Stimulated activated CD4-positive, alpha-beta T cell treated with anti-CD3 and anti-CD28 coated beads, Interleukin-1b, Interleukin-23, amount 100 ng/mL, for 4 hours (primary cell): Measurements from ENCODE around the gene MIGA1.
A peak's percentile ranks its signal among the peaks of the same experiment; 100 is the strongest.
"Not testable (repeated sequence)": the region's sequence is repeated elsewhere in the genome, so short reads cannot be mapped to it uniquely, and the experiment has no call there.

Source experiments
- DNase-seq, 2 donors: peaks; one replicate each; pipeline ENCODE4 v3.0.0-alpha.2; 2020; ENCODE audit warnings: low read depth in 2 of 2

The MIGA1 gene, protein sequence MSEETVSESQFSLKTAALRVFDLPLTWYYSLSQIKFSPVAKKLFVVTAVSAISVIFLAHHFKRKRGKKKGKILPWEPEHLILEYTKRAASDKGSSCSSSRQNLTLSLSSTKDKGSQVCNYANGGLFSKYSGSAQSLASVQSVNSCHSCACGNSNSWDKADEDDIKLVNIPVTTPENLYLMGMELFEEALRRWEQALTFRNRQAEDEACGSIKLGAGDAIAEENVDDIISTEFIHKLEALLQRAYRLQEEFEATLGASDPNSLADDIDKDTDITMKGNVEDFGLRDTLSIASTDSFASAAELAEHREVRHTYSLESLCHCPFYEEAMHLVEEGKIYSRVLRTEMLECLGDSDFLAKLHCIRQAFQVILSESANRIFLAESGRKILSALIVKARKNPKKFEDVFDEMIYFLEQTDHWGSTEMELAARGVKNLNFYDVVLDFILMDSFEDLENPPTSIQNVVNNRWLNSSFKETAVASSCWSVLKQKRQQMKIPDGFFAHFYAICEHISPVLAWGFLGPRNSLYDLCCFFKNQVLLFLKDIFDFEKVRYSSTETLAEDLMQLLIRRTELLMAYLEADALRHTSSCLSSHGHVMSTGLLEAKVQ

DNA sequence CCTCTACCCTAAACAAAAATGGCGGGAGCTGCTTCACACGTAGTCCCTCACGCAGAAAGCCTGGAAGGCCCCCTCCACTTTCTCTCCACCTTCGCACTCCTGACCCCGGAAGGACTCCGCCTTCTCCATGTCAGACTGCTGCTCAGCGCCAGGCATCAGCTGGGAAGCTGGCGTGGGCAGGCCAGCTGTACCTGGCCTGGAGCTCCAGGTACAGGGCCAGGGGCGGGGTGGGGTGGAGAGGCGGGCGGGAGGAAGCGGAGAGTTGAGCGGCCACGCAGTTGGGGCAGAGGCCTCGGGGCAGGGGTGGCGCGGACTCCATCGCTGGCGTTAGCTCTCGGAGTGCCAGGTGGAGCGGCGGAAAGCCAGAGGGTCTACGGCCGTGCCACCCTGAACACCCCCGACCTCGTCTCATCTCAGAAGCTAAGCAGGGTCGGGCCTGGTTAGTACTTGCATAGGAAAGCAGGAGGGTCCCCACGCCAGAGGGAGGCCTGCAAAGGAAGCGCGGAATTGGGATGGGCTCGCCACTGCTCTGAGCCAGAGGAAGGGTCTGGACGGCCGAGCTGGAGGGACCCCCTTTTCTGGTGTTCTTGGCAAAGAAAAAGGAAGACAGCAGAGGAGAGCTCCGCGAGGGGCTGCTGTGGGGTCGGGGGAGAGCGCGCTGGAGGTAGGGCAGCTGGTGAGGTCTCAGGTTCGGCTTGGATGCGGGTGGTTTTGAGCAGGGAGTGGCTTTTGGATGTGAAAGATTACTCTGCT lies at the start of gene MIGA1:
Gene MIGA1 (plus strand): TSS at position 121 of the 753 bp plus-strand sequence. CDS start 3,604 bp downstream, outside the sequence.
- DNase-seq, result peak; percentile 64 to 86

DNA sequence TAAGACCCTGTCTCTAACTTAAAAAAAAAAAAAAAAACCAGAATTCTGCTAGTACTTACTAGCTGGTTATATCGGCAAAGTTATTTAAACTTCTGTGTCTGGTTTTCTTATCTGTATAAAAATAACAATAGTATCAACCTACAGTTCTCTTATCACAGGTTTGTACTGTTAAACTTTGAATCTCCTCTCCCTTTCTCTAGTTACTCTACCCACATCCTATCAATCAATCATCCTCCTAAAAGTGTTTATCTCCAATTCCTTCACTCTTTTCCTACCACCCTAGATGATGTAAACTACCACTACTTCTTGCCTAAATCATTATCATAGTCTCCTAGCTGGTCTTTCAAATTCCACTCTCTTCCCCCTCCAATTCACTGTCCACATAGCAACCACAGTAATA lies 47.4 kb upstream of the MIGA1 start:
- no peak for DNase-seq

DNA sequence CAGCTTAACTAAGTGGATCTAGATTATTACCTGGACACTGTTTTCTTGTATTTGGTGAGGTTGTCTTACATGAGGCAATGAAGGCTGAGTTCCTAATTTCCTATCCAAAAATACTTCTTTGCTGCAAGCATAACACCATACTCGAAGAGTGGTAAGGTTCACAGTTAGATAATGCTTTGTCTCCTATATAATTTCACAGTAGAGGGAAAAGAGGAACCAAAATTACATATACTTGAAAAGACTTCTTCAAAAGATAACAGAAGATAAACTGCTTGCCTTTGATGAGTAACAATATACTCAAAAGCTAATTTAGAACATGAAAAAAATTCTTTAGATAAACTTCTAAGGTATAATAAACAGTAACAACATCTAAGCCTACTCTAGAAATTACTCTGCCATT lies 40.2 kb upstream of the MIGA1 start:
- no peak for DNase-seq

DNA sequence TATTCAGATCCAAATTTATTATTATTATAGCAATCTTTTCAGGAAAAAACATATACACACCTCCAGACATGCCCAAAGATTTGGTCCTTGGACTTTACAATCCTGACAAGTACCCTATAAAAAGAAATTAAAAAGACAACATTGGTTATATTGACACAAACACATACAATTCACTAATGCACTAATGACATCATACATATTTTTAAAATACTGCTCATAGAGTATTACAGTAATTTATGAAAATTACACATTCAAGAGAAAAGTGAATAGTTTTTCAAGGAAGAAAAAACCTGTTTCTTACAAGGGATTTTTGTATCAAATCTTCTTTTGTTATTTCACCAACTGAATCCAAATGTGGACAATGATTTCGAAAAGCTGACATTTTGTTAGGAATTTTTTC lies 38.1 kb upstream of the MIGA1 start:
- DNase-seq, result no peak

DNA sequence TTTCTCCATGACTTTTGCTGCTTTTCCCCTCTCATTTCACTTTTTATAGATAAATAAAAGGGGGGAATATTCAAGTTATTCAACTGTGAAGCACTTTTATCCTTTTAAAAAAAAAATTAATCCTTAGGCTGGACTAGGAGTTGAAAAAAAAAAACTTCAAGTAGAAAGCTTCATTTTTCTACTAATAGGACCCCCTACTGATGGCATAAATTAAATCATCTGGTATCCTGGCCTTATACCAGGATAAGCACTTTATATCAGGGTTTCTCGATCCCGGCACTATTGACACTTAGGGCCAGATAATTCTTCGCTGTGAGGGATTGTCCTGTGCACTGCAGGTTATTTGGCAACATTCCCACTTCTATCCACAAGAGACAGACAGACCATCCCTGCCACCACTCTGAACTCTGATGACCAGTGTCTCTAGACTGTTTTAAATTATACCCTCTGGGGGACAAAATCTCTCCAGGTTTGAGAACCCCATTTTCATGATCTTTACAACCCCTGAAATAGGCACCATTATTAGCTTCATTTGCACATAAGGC lies 37.4 kb upstream of the MIGA1 start:
- DNase-seq, result no peak

DNA sequence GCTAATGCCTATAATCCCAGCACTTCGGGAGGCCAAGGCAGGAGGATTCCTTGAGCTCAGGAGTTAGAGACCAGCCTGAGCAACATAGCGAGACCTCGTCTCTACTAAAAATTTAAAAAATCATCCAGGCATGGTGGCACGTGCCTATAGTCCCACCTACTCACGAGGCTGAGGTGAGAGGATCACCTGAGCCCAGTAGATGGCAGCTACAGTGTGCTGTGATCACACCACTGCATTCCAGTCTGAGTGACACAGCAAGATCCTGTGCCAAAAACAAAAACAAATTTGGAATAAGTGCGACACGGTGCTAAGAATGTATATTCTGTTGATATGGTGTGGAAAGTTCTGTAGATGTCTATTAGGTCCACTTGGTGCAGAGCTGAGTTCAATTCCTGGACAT lies 34.9 kb upstream of the MIGA1 start:
- no peak for DNase-seq

DNA sequence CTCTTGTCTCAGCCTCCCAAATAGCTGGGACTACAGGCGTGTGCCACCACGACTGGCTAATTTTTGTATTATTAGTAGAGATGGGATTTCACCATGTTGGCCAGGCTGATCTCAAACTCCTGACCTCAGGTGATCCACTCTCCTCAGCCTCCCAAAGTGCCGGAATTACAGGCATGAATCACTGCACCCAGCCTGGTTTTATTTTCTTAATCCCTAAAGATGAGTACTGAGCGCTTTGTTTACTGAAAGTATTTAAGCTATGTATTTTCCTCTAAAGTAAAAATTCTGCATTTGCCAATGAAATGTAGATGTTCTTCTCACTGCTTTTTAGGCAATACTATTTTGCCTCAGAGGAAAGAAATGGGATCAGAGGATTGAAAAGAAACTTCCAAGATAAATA lies 30.0 kb upstream of the MIGA1 start:
- DNase-seq, result not testable (repeated sequence)

DNA sequence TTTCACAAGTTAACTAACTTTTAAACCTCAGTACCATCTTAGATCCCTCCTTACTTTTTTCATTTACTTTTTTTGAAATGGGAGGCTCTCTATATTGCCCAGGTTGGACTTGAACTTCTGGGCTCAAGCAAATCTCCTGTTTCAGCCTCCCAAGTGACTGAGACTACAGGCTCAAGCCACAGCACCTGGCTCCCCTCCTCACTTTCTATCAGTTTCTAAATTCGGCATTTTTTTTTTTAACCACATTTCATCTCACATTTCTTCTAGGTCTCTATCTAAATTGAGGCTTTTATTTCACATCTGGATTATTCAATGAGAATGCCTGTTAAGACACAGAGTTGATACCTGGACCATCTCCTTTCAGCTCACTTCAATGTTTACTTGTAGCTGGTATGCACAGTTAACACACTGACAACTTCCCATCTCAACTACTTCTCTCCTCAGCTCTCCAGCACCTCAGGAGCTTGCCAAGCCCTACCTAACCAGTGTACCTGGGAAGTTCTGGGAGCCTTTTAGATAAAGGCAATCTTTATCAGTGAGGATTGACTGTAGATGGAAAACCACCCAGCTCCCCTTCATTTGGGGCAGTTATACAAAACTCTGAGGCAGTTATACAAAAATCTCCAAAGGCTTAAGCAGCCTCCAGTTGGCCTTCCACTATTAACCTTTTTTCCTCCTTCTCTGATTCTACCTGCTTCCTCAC lies 23.2 kb upstream of the MIGA1 start:
- DNase-seq, result no peak

DNA sequence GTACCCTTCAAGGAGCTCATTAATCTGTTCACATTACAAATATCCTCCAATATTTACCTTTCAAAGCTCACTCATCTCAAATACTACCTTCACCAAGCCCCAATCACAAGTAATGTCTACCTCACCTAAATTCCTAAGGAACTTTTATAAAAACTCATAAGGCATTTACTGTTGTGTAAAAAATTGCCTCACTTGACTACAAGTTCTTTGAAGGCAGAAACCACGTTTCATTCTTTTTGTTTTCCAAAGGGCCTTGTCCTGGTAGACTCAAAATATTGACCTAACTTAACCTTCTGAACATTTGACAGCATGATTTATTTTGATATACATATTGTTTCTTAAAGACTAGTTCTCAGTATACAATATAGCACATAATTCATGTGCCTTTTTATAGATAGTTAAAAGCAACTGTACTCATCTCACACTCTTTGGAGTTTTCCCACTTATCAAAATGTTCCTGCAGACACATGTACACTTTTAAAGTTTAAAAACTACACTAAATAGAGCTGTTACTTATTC lies 22.3 kb upstream of the MIGA1 start:
- no peak for DNase-seq

DNA sequence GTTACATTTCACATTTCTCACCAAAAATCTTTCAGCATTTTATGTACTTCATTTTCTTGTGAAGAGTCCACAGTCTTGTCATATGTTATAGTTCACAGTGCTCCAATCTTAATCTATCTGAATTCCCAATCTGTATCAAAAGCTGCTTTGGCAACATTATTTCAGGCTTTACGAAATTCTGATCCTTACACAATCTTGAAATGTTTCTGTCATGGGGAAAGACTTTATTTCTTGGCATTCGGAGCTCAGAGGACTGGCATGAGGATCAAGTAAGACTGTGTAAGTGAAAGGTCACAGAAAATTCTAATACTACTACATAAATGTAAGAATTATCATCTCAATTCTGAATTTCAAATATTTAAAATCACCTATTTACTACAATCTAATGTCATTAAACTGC lies 21.8 kb upstream of the MIGA1 start:
- DNase-seq, result no peak

DNA sequence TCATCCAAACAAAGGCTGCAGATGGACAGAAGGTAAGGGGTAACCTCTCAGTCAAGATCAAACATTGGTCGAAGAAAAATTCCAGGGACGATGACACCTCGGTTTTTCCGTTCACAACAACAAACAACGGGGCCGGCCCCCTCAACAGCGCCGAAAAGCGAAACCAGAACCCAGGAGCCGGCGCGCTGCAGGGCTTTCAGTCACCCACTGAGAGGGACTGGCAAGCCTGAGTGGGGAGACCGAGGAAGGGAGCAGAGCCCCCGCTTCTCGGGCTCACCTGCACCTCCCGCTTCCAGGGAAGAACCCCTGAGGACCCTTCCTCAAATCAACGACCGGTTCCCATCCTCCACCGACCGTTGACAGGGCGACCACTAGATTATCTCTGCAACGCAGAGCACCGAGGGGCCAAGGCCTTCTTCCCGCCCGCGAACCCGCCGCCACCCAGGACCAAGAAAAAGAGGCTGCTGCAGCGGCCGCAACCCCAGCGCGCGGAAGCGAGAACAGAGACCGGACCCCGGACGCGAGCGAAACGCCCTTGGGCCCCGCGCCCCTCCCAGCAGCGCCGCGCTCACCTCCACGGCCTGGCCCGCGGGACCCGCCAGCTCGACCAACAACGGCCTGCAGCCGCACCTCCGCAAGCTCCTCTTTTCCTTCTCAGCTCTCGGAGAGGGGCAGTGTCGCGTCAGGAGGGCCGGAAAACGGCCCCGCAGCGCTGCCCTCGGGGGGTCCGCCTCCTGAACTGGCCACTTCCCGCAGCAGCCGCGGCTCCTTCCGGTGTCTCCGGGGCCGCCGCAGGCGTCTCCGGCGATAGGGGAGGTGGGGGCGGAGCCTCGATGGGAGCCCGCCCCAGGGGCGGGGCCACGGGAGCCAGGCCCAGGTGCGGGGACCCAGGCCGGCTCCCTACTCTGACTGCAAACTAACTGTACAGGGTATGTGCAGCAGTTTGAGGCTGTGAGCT lies 20.1 kb upstream of the MIGA1 start, which contains the start of gene USP33:
Gene USP33 (minus strand): TSS at position 782 of the 958 bp plus-strand sequence. CDS start 18,155 bp downstream, outside the sequence.
- DNase-seq, result peak; percentile 88 to 91

DNA sequence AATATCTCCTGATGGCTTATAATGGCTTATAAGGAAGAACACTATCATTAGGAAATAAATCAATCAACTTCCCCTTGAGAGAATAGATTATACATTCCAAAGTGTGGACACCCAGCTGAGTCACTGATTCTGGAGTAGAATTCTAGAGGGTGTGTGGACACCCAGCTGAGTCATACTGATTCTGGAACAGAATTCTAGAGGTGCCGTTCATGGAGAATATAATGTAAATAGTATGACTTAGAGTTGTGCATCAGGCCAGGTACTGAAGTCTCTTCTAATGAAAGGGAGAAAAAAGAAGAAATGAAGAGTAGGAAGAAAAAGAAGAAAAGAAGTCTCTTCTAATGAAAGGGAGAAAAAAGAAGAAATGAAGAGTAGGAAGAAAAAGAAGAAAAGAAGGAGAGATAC lies 17.4 kb upstream of the MIGA1 start:
- DNase-seq, result no peak

DNA sequence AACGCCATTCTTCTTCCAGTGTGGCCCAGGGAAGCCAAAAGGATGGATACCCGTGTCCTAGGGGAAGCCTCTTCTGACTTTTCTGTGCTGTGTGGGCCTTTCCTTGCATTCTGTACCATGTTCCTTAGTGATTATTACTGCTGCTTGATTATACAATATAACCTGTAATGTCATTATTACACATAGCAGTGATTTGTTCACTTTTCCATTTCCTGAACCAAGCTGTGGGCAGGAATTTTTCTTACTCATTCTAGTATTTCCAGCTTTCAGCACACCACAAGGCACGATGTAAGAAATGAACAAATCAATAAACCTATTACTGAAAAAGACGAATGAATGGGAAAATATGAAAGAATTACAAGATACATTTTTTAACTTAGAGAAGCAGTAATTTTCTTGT lies 11.4 kb upstream of the MIGA1 start:
- no peak for DNase-seq

DNA sequence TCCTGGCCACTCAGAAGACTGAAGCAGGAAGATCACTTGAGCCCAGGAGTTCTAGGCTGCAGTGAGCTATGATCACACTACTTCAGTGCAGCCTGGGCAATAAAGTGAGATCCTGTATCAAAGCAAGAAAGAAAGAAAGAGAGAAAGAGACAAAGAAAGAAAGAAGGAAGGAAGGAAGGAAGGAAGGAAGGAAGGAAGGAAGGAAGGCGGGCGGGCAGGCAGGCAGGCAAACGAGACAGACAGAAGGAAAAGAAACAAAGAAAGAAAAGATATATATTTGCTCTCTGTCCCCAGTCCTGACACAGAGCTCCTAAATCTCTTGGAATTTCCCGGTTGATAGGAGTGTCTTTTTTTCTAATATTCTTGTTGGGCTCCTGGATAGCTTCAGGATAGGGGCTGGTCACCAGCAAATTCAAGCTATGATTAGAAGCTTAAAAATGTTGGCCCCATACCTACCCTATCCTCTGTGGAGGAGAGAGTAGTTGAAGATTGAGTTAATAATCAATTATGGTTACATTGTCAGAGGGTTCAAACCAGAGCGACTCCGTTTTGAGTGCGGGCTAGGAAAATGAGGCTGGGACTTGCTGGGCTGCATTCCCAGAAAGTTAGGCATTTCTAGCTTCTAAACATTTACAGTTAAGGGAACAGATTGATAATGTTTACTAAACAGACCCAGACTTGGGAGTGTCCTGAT lies 3.3 kb upstream of the MIGA1 start:
- DNase-seq, result no peak

DNA sequence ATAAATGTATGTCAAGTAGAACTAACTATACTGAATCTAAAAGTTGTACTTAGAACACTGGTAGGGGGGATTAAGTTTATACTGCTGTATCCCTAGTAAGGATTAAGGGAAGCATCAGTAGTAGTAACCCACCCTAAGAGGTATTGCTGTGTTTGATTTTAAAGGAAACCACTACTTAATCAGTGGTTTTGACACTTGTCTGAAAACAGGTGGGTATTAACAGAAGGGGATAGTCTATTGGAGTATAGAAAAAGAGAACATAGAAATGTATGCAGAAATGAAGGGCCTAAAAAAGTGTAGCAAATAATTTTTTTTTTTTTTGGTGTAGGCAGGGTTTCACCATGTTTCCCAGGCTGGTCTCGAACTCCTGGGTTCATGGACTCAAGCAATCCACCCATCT lies 2.2 kb downstream of the MIGA1 start:
- DNase-seq, result no peak

DNA sequence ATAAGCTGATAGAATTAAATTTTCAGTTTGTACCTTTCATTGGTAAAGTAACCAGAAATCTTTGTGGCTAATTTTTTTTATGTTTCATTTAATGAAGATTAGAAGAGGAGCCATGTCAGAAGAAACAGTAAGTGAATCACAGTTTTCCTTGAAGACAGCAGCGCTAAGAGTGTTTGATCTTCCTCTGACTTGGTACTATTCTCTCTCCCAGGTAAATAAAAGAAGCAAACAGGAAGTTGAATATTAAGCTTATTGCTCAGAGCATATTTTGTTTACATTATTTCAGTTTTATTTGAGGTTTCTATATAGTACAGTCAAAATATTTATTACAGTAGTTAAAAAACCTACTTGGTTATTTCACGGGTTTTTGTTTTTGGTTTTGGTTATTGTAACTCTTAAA lies 3.7 kb downstream of the MIGA1 start:
- DNase-seq, result no peak

DNA sequence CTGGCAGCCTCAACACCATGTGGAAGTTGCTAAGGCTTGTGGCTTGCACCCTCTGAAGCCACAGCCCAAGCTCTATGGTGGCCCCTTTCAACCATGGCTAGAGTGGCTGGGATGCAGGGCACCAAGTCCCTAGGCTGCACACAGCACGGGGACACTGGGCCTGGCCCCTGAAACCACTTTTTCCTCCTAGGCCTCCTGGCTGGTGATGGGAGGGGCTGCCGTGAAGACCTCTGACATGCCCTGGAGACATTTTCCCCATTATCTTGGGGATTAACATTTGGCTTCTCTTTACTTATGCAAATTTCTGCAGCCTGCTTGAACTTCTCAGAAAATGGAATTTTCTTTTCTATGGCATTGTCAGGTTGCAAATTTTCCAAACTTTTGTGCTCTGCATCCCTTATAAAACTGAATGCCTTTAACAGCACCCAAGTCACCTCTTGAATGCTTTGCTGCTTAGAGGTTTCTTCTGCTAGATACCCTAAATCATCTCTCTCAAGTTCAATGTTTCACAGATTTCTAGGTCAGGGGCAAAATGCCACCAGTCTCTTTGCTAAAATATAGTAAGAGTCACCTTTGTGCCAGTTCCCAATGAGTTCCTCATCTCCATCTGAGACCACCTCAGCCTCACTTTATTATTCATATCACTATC lies 6.8 kb downstream of the MIGA1 start:
- DNase-seq, result not testable (repeated sequence)

DNA sequence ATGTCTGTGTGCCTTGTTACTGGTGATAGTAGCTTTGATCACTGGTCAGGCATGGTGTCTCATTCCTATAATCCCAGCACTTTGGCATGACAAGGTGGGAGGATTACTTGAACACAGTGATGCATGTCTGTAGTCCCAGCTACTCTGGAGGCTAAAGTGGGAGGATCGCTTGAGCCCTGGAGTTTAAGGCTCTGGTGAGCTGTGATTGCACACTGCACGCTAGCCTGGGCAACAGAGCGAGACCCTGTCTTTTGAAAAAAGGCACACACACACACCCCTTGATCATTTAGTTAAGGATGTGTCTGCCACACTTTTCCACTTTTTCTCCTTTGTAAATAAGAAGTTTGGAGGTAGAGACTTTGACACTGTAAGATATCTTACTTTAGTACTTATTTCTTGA lies 15.1 kb downstream of the MIGA1 start:
- no peak for DNase-seq
